Measurements from ENCODE around the gene LGR5.

DNA sequence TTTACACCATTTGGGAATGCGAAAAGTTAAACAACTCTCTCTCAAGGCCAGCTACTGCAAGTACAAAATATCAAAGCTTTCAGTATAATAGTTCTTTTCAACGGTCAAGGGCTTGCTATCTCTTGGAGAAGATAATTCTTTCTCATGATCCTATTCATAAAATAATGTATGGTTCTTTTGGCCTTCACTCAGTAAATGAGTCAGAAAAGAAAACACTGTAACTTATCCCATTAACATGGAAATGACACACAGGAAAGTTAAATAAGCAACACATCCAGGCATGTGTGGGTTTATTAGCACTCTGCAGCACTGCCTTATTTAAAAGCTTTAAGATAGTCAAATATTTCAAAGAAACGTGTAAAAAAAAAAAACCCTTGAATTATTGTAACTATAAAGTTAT, 187.2 kb downstream of the LGR5 start:
- TF ChIP-seq, protein P1, sequence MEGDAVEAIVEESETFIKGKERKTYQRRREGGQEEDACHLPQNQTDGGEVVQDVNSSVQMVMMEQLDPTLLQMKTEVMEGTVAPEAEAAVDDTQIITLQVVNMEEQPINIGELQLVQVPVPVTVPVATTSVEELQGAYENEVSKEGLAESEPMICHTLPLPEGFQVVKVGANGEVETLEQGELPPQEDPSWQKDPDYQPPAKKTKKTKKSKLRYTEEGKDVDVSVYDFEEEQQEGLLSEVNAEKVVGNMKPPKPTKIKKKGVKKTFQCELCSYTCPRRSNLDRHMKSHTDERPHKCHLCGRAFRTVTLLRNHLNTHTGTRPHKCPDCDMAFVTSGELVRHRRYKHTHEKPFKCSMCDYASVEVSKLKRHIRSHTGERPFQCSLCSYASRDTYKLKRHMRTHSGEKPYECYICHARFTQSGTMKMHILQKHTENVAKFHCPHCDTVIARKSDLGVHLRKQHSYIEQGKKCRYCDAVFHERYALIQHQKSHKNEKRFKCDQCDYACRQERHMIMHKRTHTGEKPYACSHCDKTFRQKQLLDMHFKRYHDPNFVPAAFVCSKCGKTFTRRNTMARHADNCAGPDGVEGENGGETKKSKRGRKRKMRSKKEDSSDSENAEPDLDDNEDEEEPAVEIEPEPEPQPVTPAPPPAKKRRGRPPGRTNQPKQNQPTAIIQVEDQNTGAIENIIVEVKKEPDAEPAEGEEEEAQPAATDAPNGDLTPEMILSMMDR (IDR thresholded peaks at IDR 0.05): no peak
- no peak for TF ChIP-seq POLR2A (IDR thresholded peaks at IDR 0.05)

All from esophagus squamous epithelium (tissue), 4 donors.